ENCODE results near the gene HHAT. TPM values are rescaled to one million over a fixed set of nuclear protein-coding genes. Genes with fewer than 3 reads are reported as not detected.

The HHAT gene
- total and polyA plus RNA-seq, 2 donors (not counting 3 experiments of a cell fraction or from before 2014, with no cell fraction given): 2.4 to 4.3 TPM

- TF ChIP-seq POLR2A (IDR thresholded peaks at IDR 0.05; ENCODE audit: low read depth, low read length) (no peak), JUN (IDR thresholded peaks at IDR 0.05; ENCODE audit: borderline replicate concordance, insufficient read depth, insufficient read length, low read depth) (no peak)
- intact Hi-C loops (cut with micrococcal nuclease) (no loop called here), dilution Hi-C loops (cut with MboI; ENCODE audit: extremely low pct_ligation_motif_present, low sequenced_read_pairs) (no loop called here)
- DNase-seq (ENCODE audit: low read depth, low spot score): no peak
- H3K79me2 ChIP-seq (ENCODE audit: control insufficient read depth, insufficient read depth, low read length): no peaks in the 10 kb centered on the region
- no peaks in the 10 kb centered on the region for H4K20me1 ChIP-seq (replicated peaks; ENCODE audit: control insufficient read depth, extremely low read depth, insufficient read depth, low read length)
- no peak overlapping the region for H3K27ac ChIP-seq (ENCODE audit: insufficient read depth, low read depth, low read length)
- BruUV-seq (replicated peaks): no TSS peak
- H3K4me2 ChIP-seq (ENCODE audit: insufficient read depth, low read length): no peak overlapping the region
- no peaks in the 10 kb centered on the region for H3K27me3 ChIP-seq (ENCODE audit: control insufficient read depth in 2 of 2, insufficient read depth in 2 of 2, low read length in 2 of 2)
- ChIA-PET CTCF (no interaction called here), POLR2A (no interaction called here)
- H2AFZ ChIP-seq (ENCODE audit: low read depth, low read length): no peak overlapping the region
- no peak overlapping the region for H3K4me3 ChIP-seq (replicated peaks in 1 of 3; ENCODE audit: insufficient read depth in 1 of 3, low read depth in 1 of 3, low read length in 3 of 3)
- H3K9me1 ChIP-seq (replicated peaks; ENCODE audit: control insufficient read depth, extremely low read depth, insufficient read depth, low read length): no peaks in the 10 kb centered on the region
- no peaks in the 10 kb centered on the region for H3K36me3 ChIP-seq (ENCODE audit: control insufficient read depth in 2 of 2, extremely low read depth in 1 of 2, insufficient read depth in 2 of 2, low read length in 2 of 2)
- no peak for FAIRE-seq
- H3K9me3 ChIP-seq (replicated peaks; ENCODE audit: control insufficient read depth, insufficient read depth, low read length): no peaks in the 10 kb centered on the region
- no peaks in the 10 kb centered on the region for H3K4me1 ChIP-seq (ENCODE audit: control insufficient read depth, extremely low read depth, insufficient read depth, low read length)
- H3K9ac ChIP-seq (replicated peaks; ENCODE audit: extremely low read depth, insufficient read depth, low read length): no peak overlapping the region
Measured at GRCh38 chr1:210565306-210565705, 236.6 kb downstream of the HHAT start.

GRCh38 chr1:210568631-210569030 lies 239.9 kb downstream of the HHAT start:
- BruUV-seq (replicated peaks): no TSS peak
- Histone ChIP-seq H3K4me1 (ENCODE audit: control insufficient read depth, extremely low read depth, insufficient read depth, low read length) (no peaks in the 10 kb centered on the region), H4K20me1 (replicated peaks; ENCODE audit: control insufficient read depth, extremely low read depth, insufficient read depth, low read length) (no peaks in the 10 kb centered on the region), H3K36me3 (ENCODE audit: control insufficient read depth in 2 of 2, extremely low read depth in 1 of 2, insufficient read depth in 2 of 2, low read length in 2 of 2) (no peaks in the 10 kb centered on the region), H2AFZ (ENCODE audit: low read depth, low read length) (no peak overlapping the region), H3K79me2 (ENCODE audit: control insufficient read depth, insufficient read depth, low read length) (no peaks in the 10 kb centered on the region), H3K4me2 (ENCODE audit: insufficient read depth, low read length) (no peak overlapping the region), H3K9me1 (replicated peaks; ENCODE audit: control insufficient read depth, extremely low read depth, insufficient read depth, low read length) (no peaks in the 10 kb centered on the region), H3K9me3 (replicated peaks; ENCODE audit: control insufficient read depth, insufficient read depth, low read length) (no peaks in the 10 kb centered on the region), H3K9ac (replicated peaks; ENCODE audit: extremely low read depth, insufficient read depth, low read length) (no peak overlapping the region), H3K27me3 (ENCODE audit: control insufficient read depth in 2 of 2, insufficient read depth in 2 of 2, low read length in 2 of 2) (no peaks in the 10 kb centered on the region), H3K27ac (ENCODE audit: insufficient read depth, low read depth, low read length) (no peak overlapping the region), H3K4me3 (replicated peaks in 1 of 3; ENCODE audit: insufficient read depth in 1 of 3, low read depth in 1 of 3, low read length in 3 of 3) (no peak overlapping the region)
- CTCF ChIA-PET: no interaction called here
- intact Hi-C loops (cut with micrococcal nuclease) (no loop called here), dilution Hi-C loops (cut with MboI; ENCODE audit: extremely low pct_ligation_motif_present, low sequenced_read_pairs) (no loop called here)
- POLR2A ChIA-PET: no interaction called here
- no peak for FAIRE-seq
- no peak for TF ChIP-seq FOS (IDR thresholded peaks at IDR 0.05; ENCODE audit: borderline replicate concordance, insufficient read depth, low read length)
- no peak for TF ChIP-seq EZH2 (IDR thresholded peaks at IDR 0.05; ENCODE audit: borderline replicate concordance, low read depth, low read length, severe bottlenecking)
- TF ChIP-seq GATA2 (IDR thresholded peaks at IDR 0.05; ENCODE audit: insufficient read depth, insufficient read length, low read depth, low read length): no peak
- no peak for TF ChIP-seq POLR2AphosphoS5 (IDR thresholded peaks at IDR 0.05; ENCODE audit: insufficient read depth, low read depth, low read length)
- TF ChIP-seq CTCF (IDR thresholded peaks at IDR 0.05; ENCODE audit: extremely low read depth in 1 of 2, insufficient read depth in 1 of 2, low read depth in 1 of 2, low read length in 2 of 2): no peak
- no peak for TF ChIP-seq MYC (IDR thresholded peaks at IDR 0.05; ENCODE audit: low read depth, low read length)
- no peak for TF ChIP-seq MAX (IDR thresholded peaks at IDR 0.05; ENCODE audit: insufficient read depth, insufficient read length)
- no peak for TF ChIP-seq POLR2A (IDR thresholded peaks at IDR 0.05; ENCODE audit: low read depth, low read length)
- no peak for DNase-seq (ENCODE audit: low read depth, low spot score)
